ENCODE data around the gene PDPK1. TPM values are rescaled to one million over a fixed set of nuclear protein-coding genes. Genes with fewer than 3 reads are reported as not detected.

Gene PDPK1
- 74.4 TPM for total RNA-seq
- long read RNA-seq, full-length matches to known transcripts, result 54 of 129 reads
- long read RNA-seq, partial matches to known transcripts, result 6 of 129 reads
- long read RNA-seq, other reads (novel, unspliced or antisense), result 69 of 129 reads

GRCh38 chr16:2537451-2538379, at the start of gene PDPK1:
TSS of gene PDPK1 (plus strand) at chr16:2538021. CDS start at chr16:2538113, 92 bp downstream.
- no peaks in the 10 kb centered on the region for H3K9me3 ChIP-seq
- peaks cover 12% of the 10 kb centered on the region for H3K36me3 ChIP-seq
- peaks cover 45% of the 10 kb centered on the region for H3K4me1 ChIP-seq
- intact Hi-C loops (cut with DNase I), result no loop called here
- TF ChIP-seq, protein P1, sequence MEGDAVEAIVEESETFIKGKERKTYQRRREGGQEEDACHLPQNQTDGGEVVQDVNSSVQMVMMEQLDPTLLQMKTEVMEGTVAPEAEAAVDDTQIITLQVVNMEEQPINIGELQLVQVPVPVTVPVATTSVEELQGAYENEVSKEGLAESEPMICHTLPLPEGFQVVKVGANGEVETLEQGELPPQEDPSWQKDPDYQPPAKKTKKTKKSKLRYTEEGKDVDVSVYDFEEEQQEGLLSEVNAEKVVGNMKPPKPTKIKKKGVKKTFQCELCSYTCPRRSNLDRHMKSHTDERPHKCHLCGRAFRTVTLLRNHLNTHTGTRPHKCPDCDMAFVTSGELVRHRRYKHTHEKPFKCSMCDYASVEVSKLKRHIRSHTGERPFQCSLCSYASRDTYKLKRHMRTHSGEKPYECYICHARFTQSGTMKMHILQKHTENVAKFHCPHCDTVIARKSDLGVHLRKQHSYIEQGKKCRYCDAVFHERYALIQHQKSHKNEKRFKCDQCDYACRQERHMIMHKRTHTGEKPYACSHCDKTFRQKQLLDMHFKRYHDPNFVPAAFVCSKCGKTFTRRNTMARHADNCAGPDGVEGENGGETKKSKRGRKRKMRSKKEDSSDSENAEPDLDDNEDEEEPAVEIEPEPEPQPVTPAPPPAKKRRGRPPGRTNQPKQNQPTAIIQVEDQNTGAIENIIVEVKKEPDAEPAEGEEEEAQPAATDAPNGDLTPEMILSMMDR (IDR thresholded peaks at IDR 0.05), result no peak
- ATAC-seq, result peak; percentile 95 to 96
- H3K27ac ChIP-seq, result peak within 1 kb of the TSS; percentile 91
- DNase-seq, result peak; percentile 95
- H3K4me3 ChIP-seq, result peak within 1 kb of the TSS; percentile 66
- no peaks in the 10 kb centered on the region for H3K27me3 ChIP-seq (ENCODE audit: low read depth)

GRCh38 chr16:2489581-2489980, 48.2 kb upstream of the PDPK1 start:
- Histone ChIP-seq H3K9me3 (no peaks in the 10 kb centered on the region), H3K4me3 (no peak overlapping the region), H3K36me3 (no peaks in the 10 kb centered on the region), H3K27me3 (ENCODE audit: low read depth) (no peaks in the 10 kb centered on the region), H3K4me1 (peaks cover 34% of the 10 kb centered on the region), H3K27ac (no peak overlapping the region)
- TF ChIP-seq, protein P1 (IDR thresholded peaks at IDR 0.05), result no peak
- DNase-seq (no peak), ATAC-seq (no peak)
- intact Hi-C loops (cut with DNase I), result no loop called here

- Histone ChIP-seq H3K4me3 (no peak overlapping the region), H3K27ac (no peak overlapping the region), H3K9me3 (no peaks in the 10 kb centered on the region), H3K4me1 (peaks cover 31% of the 10 kb centered on the region), H3K27me3 (ENCODE audit: low read depth) (no peaks in the 10 kb centered on the region), H3K36me3 (no peaks in the 10 kb centered on the region)
- intact Hi-C loops (cut with DNase I), result no loop called here
- ATAC-seq (no peak), DNase-seq (no peak)
- TF ChIP-seq, protein P1 (IDR thresholded peaks at IDR 0.05), result no peak
Measured at GRCh38 chr16:2490190-2491105, 47.4 kb upstream of the PDPK1 start.

DNA sequence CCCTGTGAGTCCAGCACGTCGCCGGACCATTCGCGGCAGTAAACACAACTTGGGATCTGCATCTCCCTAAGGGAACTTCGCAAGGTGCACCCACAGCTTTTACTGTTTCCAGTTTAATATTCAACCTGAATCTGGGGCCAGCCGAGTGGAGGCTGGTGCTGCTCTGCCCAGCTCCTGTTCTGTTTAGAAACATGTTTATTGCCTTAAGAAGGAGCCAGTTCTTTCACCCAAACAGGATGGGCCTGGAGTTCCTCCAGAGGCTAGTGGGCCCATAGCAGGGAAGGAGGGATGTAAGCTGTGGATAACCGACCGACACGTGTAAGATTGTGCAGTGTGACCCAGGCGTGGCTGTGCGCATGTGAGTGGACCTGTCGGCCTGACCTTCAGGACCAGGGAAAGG, 45.5 kb upstream of the PDPK1 start:
- TF ChIP-seq, protein P1 (IDR thresholded peaks at IDR 0.05), result no peak
- Histone ChIP-seq H3K4me3 (no peak overlapping the region), H3K4me1 (peaks cover 24% of the 10 kb centered on the region), H3K27ac (no peak overlapping the region), H3K27me3 (ENCODE audit: low read depth) (no peaks in the 10 kb centered on the region), H3K9me3 (no peaks in the 10 kb centered on the region), H3K36me3 (peaks cover 14% of the 10 kb centered on the region)
- intact Hi-C loops (cut with DNase I), result no loop called here
- ATAC-seq (no peak), DNase-seq (no peak)

DNA sequence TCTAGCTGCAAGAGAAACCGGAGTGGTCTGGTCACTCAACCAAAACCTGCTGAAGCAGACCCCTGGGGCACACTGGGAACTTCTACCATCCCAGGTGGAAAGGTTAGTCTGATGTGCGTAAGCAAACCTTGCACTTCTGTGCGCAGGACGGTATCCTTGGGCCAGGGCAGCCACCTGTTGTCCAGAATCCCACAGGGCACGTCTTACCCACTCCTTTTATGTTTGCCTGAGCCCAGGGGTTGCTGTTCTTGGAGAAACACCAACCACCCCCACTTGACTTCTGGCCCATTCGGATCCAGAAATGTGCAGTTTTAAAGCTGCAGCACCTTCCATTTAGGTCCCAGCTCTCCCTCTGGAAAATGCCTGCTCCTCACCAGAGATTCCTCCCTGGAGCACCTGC, 44.2 kb upstream of the PDPK1 start:
- ATAC-seq (peak; percentile 69 to 78), DNase-seq (no peak)
- H3K27me3 ChIP-seq (ENCODE audit: low read depth), result no peaks in the 10 kb centered on the region
- no peak overlapping the region for H3K4me3 ChIP-seq
- peaks cover 30% of the 10 kb centered on the region for H3K4me1 ChIP-seq
- TF ChIP-seq, protein P1 (IDR thresholded peaks at IDR 0.05), result no peak
- H3K36me3 ChIP-seq, result peaks cover 18% of the 10 kb centered on the region
- H3K27ac ChIP-seq, result peak overlapping the region; percentile 20
- no peaks in the 10 kb centered on the region for H3K9me3 ChIP-seq
- intact Hi-C loops (cut with DNase I), result no loop called here
